GM19397 (cell line): Measurements from ENCODE around the gene FKBP7.
A peak's percentile ranks its signal among the peaks of the same experiment; 100 is the strongest.
"Not testable (repeated sequence)": the region's sequence is repeated elsewhere in the genome, so short reads cannot be mapped to it uniquely, and the experiment has no call there.

ENCODE experiments used
- ATAC-seq: cut with Tn5 transposase; IDR thresholded peaks from one replicate; pipeline ENCODE4 v1.9.1; 2021; ENCODE audit warnings: mild to moderate bottlenecking, moderate library complexity; ENCODE audit not compliant: unreplicated experiment

Gene FKBP7

GRCh38 chr2:178491612-178492011, 13.2 kb upstream of the FKBP7 start:
- no peak for ATAC-seq

GRCh38 chr2:178485356-178485755, 7.0 kb upstream of the FKBP7 start:
- no peak for ATAC-seq

GRCh38 chr2:178484245-178485041, 6.0 kb upstream of the FKBP7 start:
- no peak for ATAC-seq

- no peak for ATAC-seq
Measured at GRCh38 chr2:178482437-178482836, 4.0 kb upstream of the FKBP7 start.

GRCh38 chr2:178480227-178481181, 2.1 kb upstream of the FKBP7 start, which contains the start of gene PLEKHA3:
TSS of gene PLEKHA3 (plus strand) at chr2:178480457. CDS start at chr2:178480870, 413 bp downstream.
- ATAC-seq = peak; percentile 76

GRCh38 chr2:178479758-178480226, 1.4 kb upstream of the FKBP7 start:
- no peak for ATAC-seq

- ATAC-seq = no peak
Measured at GRCh38 chr2:178479275-178479616, 846 bp upstream of the FKBP7 start.

- no peak for ATAC-seq
Measured at GRCh38 chr2:178478130-178478438, 316 bp downstream of the FKBP7 start.

GRCh38 chr2:178477443-178478129, 814 bp downstream of the FKBP7 start:
- no peak for ATAC-seq

- no peak for ATAC-seq
Measured at GRCh38 chr2:178476477-178476876, 1.9 kb downstream of the FKBP7 start.

GRCh38 chr2:178474560-178474959, 3.8 kb downstream of the FKBP7 start:
- ATAC-seq = no peak

GRCh38 chr2:178473931-178474330, 4.5 kb downstream of the FKBP7 start:
- ATAC-seq = no peak

GRCh38 chr2:178473373-178473772, 5.0 kb downstream of the FKBP7 start:
- ATAC-seq = no peak

GRCh38 chr2:178471313-178471712, 7.1 kb downstream of the FKBP7 start:
- ATAC-seq = not testable (repeated sequence)

GRCh38 chr2:178469219-178469849, 9.1 kb downstream of the FKBP7 start:
- ATAC-seq = no peak

- no peak for ATAC-seq
Measured at GRCh38 chr2:178457390-178457886, 21.0 kb downstream of the FKBP7 start.

GRCh38 chr2:178455947-178456346, 22.5 kb downstream of the FKBP7 start:
- ATAC-seq = no peak

GRCh38 chr2:178452870-178453269, 25.5 kb downstream of the FKBP7 start:
- no peak for ATAC-seq

GRCh38 chr2:178452334-178452733, 26.1 kb downstream of the FKBP7 start:
- no peak for ATAC-seq

GRCh38 chr2:178450774-178451525, 27.4 kb downstream of the FKBP7 start, which contains the start of the genes PJVK and PRKRA:
TSS of gene PJVK (plus strand) at chr2:178451378. CDS start at chr2:178453410, 2,032 bp downstream.
TSS of gene PRKRA (minus strand) at chr2:178451175. CDS start at chr2:178451030, 145 bp downstream.
- peak; percentile 88 for ATAC-seq
